Liver (tissue), 9 donors: ENCODE data around the gene TFF3. TPM values are rescaled to one million over a fixed set of nuclear protein-coding genes. Genes with fewer than 3 reads are reported as not detected.

Source experiments
- DNase-seq: peaks from one replicate; pipeline ENCODE4 v3.0.0-alpha.2; 2017; ENCODE audit warnings: low spot score
- H3K27ac ChIP-seq, 2 donors: one replicate each; pipeline ENCODE4 v1.7.0; 2013; ENCODE audit warnings: inconsistent platforms in 2 of 2, low read length in 2 of 2, control low read depth in 1 of 2, low read depth in 1 of 2, mild to moderate bottlenecking in 1 of 2
- H3K27me3 ChIP-seq, 4 donors: one replicate each; pipeline versions ENCODE4 v1.6.1 to v1.7.0; 2013; ENCODE audit warnings: low read length in 3 of 4, inconsistent platforms in 1 of 4, mild to moderate bottlenecking in 1 of 4, moderate library complexity in 1 of 4; ENCODE audit not compliant: control insufficient read depth in 4 of 4, insufficient read depth in 4 of 4
- H3K36me3 ChIP-seq, 4 donors: one replicate each; pipeline versions ENCODE4 v1.6.1 to v1.7.0; 2013; ENCODE audit warnings: low read length in 3 of 4, mild to moderate bottlenecking in 3 of 4, low read depth in 1 of 4, moderate library complexity in 1 of 4; ENCODE audit not compliant: control insufficient read depth in 4 of 4, insufficient read depth in 3 of 4
- H3K4me1 ChIP-seq, 4 donors: one replicate each; pipeline versions ENCODE4 v1.6.1 to v1.7.0; 2013; ENCODE audit warnings: low read length in 3 of 4, mild to moderate bottlenecking in 3 of 4, moderate library complexity in 1 of 4; ENCODE audit not compliant: control insufficient read depth in 4 of 4, insufficient read depth in 4 of 4
- H3K4me3 ChIP-seq, 3 donors: one replicate each; pipeline versions ENCODE4 v1.6.1 to v1.7.0; 2013; ENCODE audit warnings: low read length in 3 of 3, control low read depth in 1 of 3, low read depth in 1 of 3, mild to moderate bottlenecking in 1 of 3
- H3K9ac ChIP-seq, 2 donors: one replicate each; pipeline ENCODE4 v1.7.0; 2013; ENCODE audit warnings: low read length in 2 of 2, mild to moderate bottlenecking in 2 of 2, moderate library complexity in 2 of 2, control low read depth in 1 of 2, low read depth in 1 of 2
- H3K9me3 ChIP-seq, 4 donors: one replicate each; pipeline versions ENCODE4 v1.6.1 to v1.7.0; 2013; ENCODE audit warnings: low read length in 3 of 4; ENCODE audit not compliant: control insufficient read depth in 4 of 4
- EGR1 ChIP-seq, 2 donors: IDR thresholded peaks; 2 replicates each; pipeline ENCODE4 v1.6.1; 2016 to 2018; ENCODE audit warnings: antibody characterized with exemption in 2 of 2, low read depth in 2 of 2
- FOXA1 ChIP-seq: IDR thresholded peaks from 2 replicates; pipeline ENCODE4 v1.6.1; 2016; ENCODE audit warnings: antibody characterized with exemption
- FOXA2 ChIP-seq: IDR thresholded peaks from 2 replicates; pipeline ENCODE4 v1.6.1; 2016; ENCODE audit warnings: antibody characterized with exemption
- GABPA ChIP-seq, 2 donors: IDR thresholded peaks in 1 of 2; conservative IDR thresholded peaks in 1 of 2; 2 replicates each; pipeline ENCODE4 v1.6.1; 2016; ENCODE audit warnings: antibody characterized with exemption in 2 of 2, mild to moderate bottlenecking in 1 of 2, moderate library complexity in 1 of 2
- HNF4A ChIP-seq, 2 donors: conservative IDR thresholded peaks; 2 replicates each; pipeline ENCODE4 v1.6.1; 2016; ENCODE audit warnings: antibody characterized with exemption in 2 of 2, mild to moderate bottlenecking in 2 of 2
- HNF4G ChIP-seq: IDR thresholded peaks from 2 replicates; pipeline ENCODE4 v1.6.1; 2016; ENCODE audit warnings: antibody characterized with exemption
- JUND ChIP-seq, 2 donors: IDR thresholded peaks; 2 replicates each; pipeline ENCODE4 v1.6.1; 2016; ENCODE audit warnings: antibody characterized with exemption in 2 of 2
- NR2F2 ChIP-seq: IDR thresholded peaks from 2 replicates; pipeline ENCODE4 v1.6.1; 2016; ENCODE audit warnings: antibody characterized with exemption
- RAD21 ChIP-seq, 2 donors: IDR thresholded peaks; 2 replicates each; pipeline ENCODE4 v1.6.1; 2016; ENCODE audit warnings: antibody characterized with exemption in 2 of 2, mild to moderate bottlenecking in 2 of 2
- RXRA ChIP-seq, 2 donors: IDR thresholded peaks; 2 replicates each; pipeline ENCODE4 v1.6.1; 2017 to 2018; ENCODE audit warnings: antibody characterized with exemption in 2 of 2, mild to moderate bottlenecking in 1 of 2
- SP1 ChIP-seq: IDR thresholded peaks from 2 replicates; pipeline ENCODE4 v1.6.1; 2018; ENCODE audit warnings: antibody characterized with exemption, mild to moderate bottlenecking
- TAF1 ChIP-seq: conservative IDR thresholded peaks from 2 replicates; pipeline ENCODE4 v1.6.1; 2016; ENCODE audit warnings: antibody characterized with exemption, mild to moderate bottlenecking
- YY1 ChIP-seq: IDR thresholded peaks from 2 replicates; pipeline ENCODE4 v1.6.1; 2016; ENCODE audit warnings: antibody characterized with exemption, mild to moderate bottlenecking
- WGBS: extraction: QIAGEN DNeasy Blood & Tissue Kit; methylation state at CpG from one replicate; pipeline ENCODE4 v1.1.7; 2013; 5-methylcytosine and 5-hydroxymethylcytosine counted together
- polyA plus RNA-seq, 2 donors: library from polyadenylated mRNA; stranded (reverse) in 1 of 2; unstranded in 1 of 2; fragments of 200-250 nt in 1 of 2; fragments of >200 nt in 1 of 2; fragmentation: Nextera tagmentation in 1 of 2; extraction: Ambion mirVana in 1 of 2; gene quantifications; one replicate each; pipeline versions ENCODE4 v1.2.1 to v1.2.3, GENCODE V29; 2013 to 2015
- total RNA-seq, 2 donors: library from RNA; depleted of rRNA; stranded (reverse); fragments of >200 nt; gene quantifications; one replicate each; pipeline ENCODE4 v1.2.3, GENCODE V29; 2014
- TF ChIP-seq, protein P1 (sequence below): fragments of 150-350 bp; IDR thresholded peaks from 2 replicates; pipeline ENCODE4 v1.5.1; 2017; ENCODE audit warnings: improper control_type of control experiment, low read depth, low read length; ENCODE audit not compliant: missing input control
- TF ChIP-seq, protein P2 (sequence below): IDR thresholded peaks from 2 replicates; pipeline ENCODE4 v1.6.1; 2016; ENCODE audit warnings: antibody characterized with exemption, mild to moderate bottlenecking
- TF ChIP-seq, protein P3 (sequence below): IDR thresholded peaks from 2 replicates; pipeline ENCODE4 v1.6.1; 2016; ENCODE audit warnings: antibody characterized with exemption
- TF ChIP-seq, protein P4 (sequence below): IDR thresholded peaks from 2 replicates; pipeline ENCODE4 v1.6.1; 2016; ENCODE audit warnings: antibody characterized with exemption
- TF ChIP-seq, protein P5 (sequence below): IDR thresholded peaks from 2 replicates; pipeline ENCODE4 v1.6.1; 2016; ENCODE audit warnings: antibody characterized with exemption
- donor health status: healthy.
- donor health status: healthy.
- donor health status: healthy.
- donor health status: healthy.
- donor health status: healthy.

Gene TFF3
- total and polyA plus RNA-seq, 4 donors: 0.09 to 4.1 (median 1.5) TPM

DNA sequence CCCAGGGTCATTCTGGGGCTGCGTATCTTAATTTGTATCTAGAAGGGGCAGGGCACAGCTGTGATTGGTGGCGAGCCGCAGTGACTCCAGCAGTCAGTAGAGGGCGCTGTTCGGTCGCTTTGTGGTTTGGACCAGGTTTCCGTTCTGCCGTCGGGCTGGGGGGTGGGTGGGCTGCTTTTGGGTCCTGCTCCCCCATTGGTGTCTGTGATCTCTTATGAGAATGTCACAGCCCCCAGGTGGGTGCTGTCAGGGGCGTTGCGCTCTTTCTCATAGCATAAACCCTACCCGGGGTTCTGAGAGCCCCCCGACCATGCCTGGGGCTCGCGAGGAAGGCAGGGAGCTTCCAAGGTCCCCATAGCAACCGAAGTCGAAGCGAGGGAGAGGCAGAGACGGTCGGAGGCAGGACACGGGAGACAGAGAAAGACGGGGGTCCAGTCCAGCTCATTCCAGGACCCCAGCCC is 5.4 kb downstream of the TFF3 start:
- DNase-seq: peak; percentile 74
- H3K27ac ChIP-seq: no peak overlapping the region
- 17% methylated on average over 22 of the region's 22 CpGs for WGBS
- no peaks in the 10 kb centered on the region for H3K36me3 ChIP-seq
- no peak overlapping the region for H3K9ac ChIP-seq
- TF ChIP-seq, protein P1, sequence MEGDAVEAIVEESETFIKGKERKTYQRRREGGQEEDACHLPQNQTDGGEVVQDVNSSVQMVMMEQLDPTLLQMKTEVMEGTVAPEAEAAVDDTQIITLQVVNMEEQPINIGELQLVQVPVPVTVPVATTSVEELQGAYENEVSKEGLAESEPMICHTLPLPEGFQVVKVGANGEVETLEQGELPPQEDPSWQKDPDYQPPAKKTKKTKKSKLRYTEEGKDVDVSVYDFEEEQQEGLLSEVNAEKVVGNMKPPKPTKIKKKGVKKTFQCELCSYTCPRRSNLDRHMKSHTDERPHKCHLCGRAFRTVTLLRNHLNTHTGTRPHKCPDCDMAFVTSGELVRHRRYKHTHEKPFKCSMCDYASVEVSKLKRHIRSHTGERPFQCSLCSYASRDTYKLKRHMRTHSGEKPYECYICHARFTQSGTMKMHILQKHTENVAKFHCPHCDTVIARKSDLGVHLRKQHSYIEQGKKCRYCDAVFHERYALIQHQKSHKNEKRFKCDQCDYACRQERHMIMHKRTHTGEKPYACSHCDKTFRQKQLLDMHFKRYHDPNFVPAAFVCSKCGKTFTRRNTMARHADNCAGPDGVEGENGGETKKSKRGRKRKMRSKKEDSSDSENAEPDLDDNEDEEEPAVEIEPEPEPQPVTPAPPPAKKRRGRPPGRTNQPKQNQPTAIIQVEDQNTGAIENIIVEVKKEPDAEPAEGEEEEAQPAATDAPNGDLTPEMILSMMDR: peak; percentile 62
- TF ChIP-seq RAD21 (IDR thresholded peaks at IDR 0.05): peak; percentile 66 to 77
- no peak for TF ChIP-seq FOXA2
- H3K4me3 ChIP-seq: no peak overlapping the region
- peaks cover 0 to 4% (median under 1%) of the 10 kb centered on the region in 4 donors for H3K27me3 ChIP-seq
- peaks cover 0 to 2% (median 0%) of the 10 kb centered on the region in 4 donors for H3K4me1 ChIP-seq
- no peaks in the 10 kb centered on the region for H3K9me3 ChIP-seq

DNA sequence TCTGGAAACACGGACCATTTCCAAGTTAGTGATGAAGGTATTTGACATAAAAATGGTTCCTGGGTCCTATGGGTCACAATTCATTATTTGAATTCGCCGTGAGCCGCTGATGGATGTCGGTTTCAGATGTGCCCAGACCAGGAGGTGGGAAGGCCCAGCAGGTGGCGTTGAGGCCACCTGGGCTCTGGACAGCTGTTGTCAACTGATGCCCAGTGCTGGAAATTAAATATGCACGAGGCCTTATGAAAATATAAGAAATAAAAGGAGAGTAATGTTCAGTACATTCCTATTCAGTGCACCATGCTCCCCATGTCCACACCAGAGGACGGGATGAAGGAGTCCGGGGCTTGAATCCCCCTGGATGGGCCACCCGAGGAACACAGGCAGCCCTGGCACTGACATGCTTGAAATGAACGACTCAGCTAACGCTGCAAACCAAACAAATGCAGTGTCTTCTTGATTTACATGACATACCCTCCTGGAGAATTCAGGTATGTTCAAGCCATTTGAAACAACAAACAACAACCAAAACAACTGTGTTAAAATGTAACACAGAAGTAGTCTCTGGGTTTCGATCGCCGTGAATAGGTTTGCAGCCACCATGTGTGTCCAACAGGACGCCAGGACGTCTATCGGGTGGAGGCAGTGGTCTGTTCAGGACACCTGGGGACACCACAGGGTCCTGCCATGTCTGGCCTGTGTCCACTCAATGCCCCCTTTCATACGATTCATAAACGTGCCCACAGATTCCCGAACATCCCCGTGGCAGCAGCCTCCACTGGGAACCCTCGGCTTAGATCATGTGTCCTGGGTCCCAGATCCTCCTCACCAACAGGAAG is 6.1 kb downstream of the TFF3 start:
- Histone ChIP-seq H3K36me3 (no peaks in the 10 kb centered on the region), H3K4me3 (no peak overlapping the region), H3K9me3 (no peaks in the 10 kb centered on the region), H3K9ac (no peak overlapping the region), H3K27ac (no peak overlapping the region), H3K27me3 (peaks cover 0 to 4% (median under 1%) of the 10 kb centered on the region in 4 donors), H3K4me1 (peaks cover 0 to 2% (median 0%) of the 10 kb centered on the region in 4 donors)
- DNase-seq: no peak
- WGBS: 46% methylated on average over 23 of the region's 23 CpGs
- TF ChIP-seq, protein P1: no peak
- TF ChIP-seq RAD21 (IDR thresholded peaks at IDR 0.05) (no peak), RXRA (IDR thresholded peaks at IDR 0.05) (no peak), NR2F2 (no peak), YY1 (no peak), TAF1 (no peak), GABPA (IDR thresholded peaks at IDR 0.05 in 1 of 2, conservative IDR thresholded peaks at IDR 0.05 in 1 of 2) (no peak), EGR1 (IDR thresholded peaks at IDR 0.05; ENCODE audit: low read depth in 2 of 2) (no peak), SP1 (no peak), JUND (IDR thresholded peaks at IDR 0.05) (no peak), HNF4A (conservative IDR thresholded peaks at IDR 0.05) (no peak), FOXA1 (no peak), HNF4G (no peak), FOXA2 (no peak)
- TF ChIP-seq, protein P2, sequence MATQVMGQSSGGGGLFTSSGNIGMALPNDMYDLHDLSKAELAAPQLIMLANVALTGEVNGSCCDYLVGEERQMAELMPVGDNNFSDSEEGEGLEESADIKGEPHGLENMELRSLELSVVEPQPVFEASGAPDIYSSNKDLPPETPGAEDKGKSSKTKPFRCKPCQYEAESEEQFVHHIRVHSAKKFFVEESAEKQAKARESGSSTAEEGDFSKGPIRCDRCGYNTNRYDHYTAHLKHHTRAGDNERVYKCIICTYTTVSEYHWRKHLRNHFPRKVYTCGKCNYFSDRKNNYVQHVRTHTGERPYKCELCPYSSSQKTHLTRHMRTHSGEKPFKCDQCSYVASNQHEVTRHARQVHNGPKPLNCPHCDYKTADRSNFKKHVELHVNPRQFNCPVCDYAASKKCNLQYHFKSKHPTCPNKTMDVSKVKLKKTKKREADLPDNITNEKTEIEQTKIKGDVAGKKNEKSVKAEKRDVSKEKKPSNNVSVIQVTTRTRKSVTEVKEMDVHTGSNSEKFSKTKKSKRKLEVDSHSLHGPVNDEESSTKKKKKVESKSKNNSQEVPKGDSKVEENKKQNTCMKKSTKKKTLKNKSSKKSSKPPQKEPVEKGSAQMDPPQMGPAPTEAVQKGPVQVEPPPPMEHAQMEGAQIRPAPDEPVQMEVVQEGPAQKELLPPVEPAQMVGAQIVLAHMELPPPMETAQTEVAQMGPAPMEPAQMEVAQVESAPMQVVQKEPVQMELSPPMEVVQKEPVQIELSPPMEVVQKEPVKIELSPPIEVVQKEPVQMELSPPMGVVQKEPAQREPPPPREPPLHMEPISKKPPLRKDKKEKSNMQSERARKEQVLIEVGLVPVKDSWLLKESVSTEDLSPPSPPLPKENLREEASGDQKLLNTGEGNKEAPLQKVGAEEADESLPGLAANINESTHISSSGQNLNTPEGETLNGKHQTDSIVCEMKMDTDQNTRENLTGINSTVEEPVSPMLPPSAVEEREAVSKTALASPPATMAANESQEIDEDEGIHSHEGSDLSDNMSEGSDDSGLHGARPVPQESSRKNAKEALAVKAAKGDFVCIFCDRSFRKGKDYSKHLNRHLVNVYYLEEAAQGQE: no peak
- TF ChIP-seq, protein P3, sequence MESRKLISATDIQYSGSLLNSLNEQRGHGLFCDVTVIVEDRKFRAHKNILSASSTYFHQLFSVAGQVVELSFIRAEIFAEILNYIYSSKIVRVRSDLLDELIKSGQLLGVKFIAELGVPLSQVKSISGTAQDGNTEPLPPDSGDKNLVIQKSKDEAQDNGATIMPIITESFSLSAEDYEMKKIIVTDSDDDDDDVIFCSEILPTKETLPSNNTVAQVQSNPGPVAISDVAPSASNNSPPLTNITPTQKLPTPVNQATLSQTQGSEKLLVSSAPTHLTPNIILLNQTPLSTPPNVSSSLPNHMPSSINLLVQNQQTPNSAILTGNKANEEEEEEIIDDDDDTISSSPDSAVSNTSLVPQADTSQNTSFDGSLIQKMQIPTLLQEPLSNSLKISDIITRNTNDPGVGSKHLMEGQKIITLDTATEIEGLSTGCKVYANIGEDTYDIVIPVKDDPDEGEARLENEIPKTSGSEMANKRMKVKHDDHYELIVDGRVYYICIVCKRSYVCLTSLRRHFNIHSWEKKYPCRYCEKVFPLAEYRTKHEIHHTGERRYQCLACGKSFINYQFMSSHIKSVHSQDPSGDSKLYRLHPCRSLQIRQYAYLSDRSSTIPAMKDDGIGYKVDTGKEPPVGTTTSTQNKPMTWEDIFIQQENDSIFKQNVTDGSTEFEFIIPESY: no peak
- TF ChIP-seq, protein P4, sequence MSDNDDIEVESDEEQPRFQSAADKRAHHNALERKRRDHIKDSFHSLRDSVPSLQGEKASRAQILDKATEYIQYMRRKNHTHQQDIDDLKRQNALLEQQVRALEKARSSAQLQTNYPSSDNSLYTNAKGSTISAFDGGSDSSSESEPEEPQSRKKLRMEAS: no peak
- TF ChIP-seq, protein P5, sequence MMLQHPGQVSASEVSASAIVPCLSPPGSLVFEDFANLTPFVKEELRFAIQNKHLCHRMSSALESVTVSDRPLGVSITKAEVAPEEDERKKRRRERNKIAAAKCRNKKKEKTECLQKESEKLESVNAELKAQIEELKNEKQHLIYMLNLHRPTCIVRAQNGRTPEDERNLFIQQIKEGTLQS: no peak
